ENCODE results near the gene FILIP1L. TPM values are rescaled to one million over a fixed set of nuclear protein-coding genes. Genes with fewer than 3 reads are reported as not detected.

Gene FILIP1L
- total RNA-seq, 1 donor from 2014 or later: 0.15 TPM

DNA sequence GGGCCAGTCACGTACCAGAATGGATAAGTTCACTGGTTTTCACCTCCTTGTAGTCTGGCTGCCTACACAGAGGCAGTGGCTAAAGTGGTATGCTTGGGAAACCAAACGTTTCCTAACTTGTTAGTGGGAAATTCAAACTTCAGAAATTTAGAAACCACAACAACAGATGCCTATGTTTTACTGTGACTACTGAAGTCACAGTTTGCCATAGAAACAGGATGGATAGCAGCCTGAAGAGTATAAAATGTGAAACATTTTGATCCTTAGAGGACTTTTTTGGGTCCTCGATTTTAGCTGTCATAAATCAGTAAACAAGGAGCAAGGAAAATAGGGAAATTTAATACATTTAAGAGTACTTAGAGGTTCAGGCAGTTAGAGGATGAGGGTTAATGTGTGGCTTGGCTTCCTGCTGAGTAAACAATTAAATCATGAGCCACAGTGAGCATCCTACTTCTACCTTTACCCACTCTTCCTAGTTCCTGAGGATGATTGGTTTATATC lies 248.0 kb downstream of the FILIP1L start:
- Mint-ChIP-seq H3K36me3 (peaks cover 9% of the 10 kb centered on the region), H3K9me3 (no peaks in the 10 kb centered on the region), H3K4me1 (peaks cover 20% of the 10 kb centered on the region), H3K27me3 (ENCODE audit: insufficient read depth, low read depth) (peaks cover 2% of the 10 kb centered on the region), H3K4me3 (no peak overlapping the region), H3K27ac (no peak overlapping the region)
- Histone ChIP-seq H3K27me3 (no peaks in the 10 kb centered on the region), H3K9ac (no peak overlapping the region), H3K27ac (no peak overlapping the region), H2AFZ (replicated peaks) (no peak overlapping the region), H3K36me3 (no peaks in the 10 kb centered on the region), H3K9me3 (ENCODE audit: low read depth) (no peaks in the 10 kb centered on the region), H3K4me1 (peaks cover 30% of the 10 kb centered on the region), H3F3A (ENCODE audit: low read depth) (peaks cover 7% of the 10 kb centered on the region), H3K79me2 (ENCODE audit: low read depth) (no peaks in the 10 kb centered on the region), H4K20me1 (ENCODE audit: low read depth) (peaks cover 24% of the 10 kb centered on the region), H3K4me2 (peak overlapping the region; percentile 11), H3K4me3 (no peak overlapping the region)
- TF ChIP-seq EZH2phosphoT487 (IDR thresholded peaks at IDR 0.05) (no peak), EZH2 (IDR thresholded peaks at IDR 0.05) (no peak)
- TF ChIP-seq, protein P1, sequence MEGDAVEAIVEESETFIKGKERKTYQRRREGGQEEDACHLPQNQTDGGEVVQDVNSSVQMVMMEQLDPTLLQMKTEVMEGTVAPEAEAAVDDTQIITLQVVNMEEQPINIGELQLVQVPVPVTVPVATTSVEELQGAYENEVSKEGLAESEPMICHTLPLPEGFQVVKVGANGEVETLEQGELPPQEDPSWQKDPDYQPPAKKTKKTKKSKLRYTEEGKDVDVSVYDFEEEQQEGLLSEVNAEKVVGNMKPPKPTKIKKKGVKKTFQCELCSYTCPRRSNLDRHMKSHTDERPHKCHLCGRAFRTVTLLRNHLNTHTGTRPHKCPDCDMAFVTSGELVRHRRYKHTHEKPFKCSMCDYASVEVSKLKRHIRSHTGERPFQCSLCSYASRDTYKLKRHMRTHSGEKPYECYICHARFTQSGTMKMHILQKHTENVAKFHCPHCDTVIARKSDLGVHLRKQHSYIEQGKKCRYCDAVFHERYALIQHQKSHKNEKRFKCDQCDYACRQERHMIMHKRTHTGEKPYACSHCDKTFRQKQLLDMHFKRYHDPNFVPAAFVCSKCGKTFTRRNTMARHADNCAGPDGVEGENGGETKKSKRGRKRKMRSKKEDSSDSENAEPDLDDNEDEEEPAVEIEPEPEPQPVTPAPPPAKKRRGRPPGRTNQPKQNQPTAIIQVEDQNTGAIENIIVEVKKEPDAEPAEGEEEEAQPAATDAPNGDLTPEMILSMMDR (IDR thresholded peaks at IDR 0.05): no peak
- no peak for DNase-seq (ENCODE audit: low spot score)

DNA sequence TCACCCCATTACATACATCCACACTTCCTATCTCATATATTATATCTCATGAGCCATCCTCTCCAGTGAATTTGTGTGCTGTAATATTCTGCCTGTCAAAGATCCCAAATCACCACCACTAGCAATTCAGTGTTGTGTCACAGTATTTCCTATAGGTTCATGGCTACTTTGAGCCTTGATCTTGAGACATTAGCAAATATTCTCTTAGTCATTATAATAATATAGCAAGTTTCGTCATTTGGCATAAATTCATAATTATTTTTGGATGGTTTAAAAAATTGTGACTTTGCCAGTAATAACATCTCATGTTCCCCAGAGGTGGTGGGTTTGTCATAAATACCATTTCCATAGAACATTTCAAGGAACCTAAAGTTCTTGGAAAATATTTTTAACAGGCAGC lies 249.0 kb downstream of the FILIP1L start:
- H3K27ac Mint-ChIP-seq: no peak overlapping the region
- H3K36me3 Mint-ChIP-seq: peaks cover 9% of the 10 kb centered on the region
- H3K27me3 Mint-ChIP-seq (ENCODE audit: insufficient read depth, low read depth): peaks cover 2% of the 10 kb centered on the region
- TF ChIP-seq EZH2 (IDR thresholded peaks at IDR 0.05) (no peak), EZH2phosphoT487 (IDR thresholded peaks at IDR 0.05) (no peak)
- TF ChIP-seq, protein P1 (IDR thresholded peaks at IDR 0.05): no peak
- no peak overlapping the region for H3K4me3 Mint-ChIP-seq
- Histone ChIP-seq H4K20me1 (ENCODE audit: low read depth) (peaks cover 24% of the 10 kb centered on the region), H3K9ac (no peak overlapping the region), H3K27ac (no peak overlapping the region), H2AFZ (replicated peaks) (no peak overlapping the region), H3K9me3 (ENCODE audit: low read depth) (no peaks in the 10 kb centered on the region), H3K4me2 (no peak overlapping the region), H3K79me2 (ENCODE audit: low read depth) (no peaks in the 10 kb centered on the region), H3K4me1 (peaks cover 30% of the 10 kb centered on the region), H3K4me3 (no peak overlapping the region), H3K27me3 (no peaks in the 10 kb centered on the region), H3K36me3 (no peaks in the 10 kb centered on the region), H3F3A (ENCODE audit: low read depth) (peaks cover 7% of the 10 kb centered on the region)
- peaks cover 20% of the 10 kb centered on the region for H3K4me1 Mint-ChIP-seq
- H3K9me3 Mint-ChIP-seq: no peaks in the 10 kb centered on the region
- DNase-seq (ENCODE audit: low spot score): no peak

DNA sequence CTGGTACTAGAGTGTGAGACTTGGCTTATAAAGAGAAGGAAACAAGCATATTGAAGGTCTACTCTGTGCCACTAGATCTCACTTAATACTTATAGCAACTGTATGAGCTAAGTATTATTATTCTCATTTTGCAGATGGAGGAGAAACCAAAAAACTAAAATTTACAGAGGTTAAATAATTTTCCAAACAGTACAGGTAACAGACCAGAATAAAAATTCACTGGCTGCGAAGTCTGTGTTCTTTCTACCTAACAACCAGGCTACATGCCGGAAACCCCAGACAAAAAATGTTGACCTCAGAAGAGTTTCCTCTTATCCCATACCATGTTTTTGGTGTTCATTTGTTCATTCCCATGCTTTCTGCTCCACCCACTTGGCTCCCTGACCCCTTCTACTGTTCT lies 250.0 kb downstream of the FILIP1L start:
- no peak for DNase-seq (ENCODE audit: low spot score)
- Histone ChIP-seq H3K79me2 (ENCODE audit: low read depth) (no peaks in the 10 kb centered on the region), H2AFZ (replicated peaks) (no peak overlapping the region), H3K9me3 (ENCODE audit: low read depth) (no peaks in the 10 kb centered on the region), H4K20me1 (ENCODE audit: low read depth) (peaks cover 22% of the 10 kb centered on the region), H3K4me3 (no peak overlapping the region), H3K36me3 (no peaks in the 10 kb centered on the region), H3F3A (ENCODE audit: low read depth) (peaks cover 7% of the 10 kb centered on the region), H3K9ac (no peak overlapping the region), H3K27me3 (no peaks in the 10 kb centered on the region), H3K27ac (no peak overlapping the region), H3K4me1 (peaks cover 30% of the 10 kb centered on the region), H3K4me2 (no peak overlapping the region)
- Mint-ChIP-seq H3K27me3 (ENCODE audit: insufficient read depth, low read depth) (peaks cover 2% of the 10 kb centered on the region), H3K36me3 (peaks cover 9% of the 10 kb centered on the region), H3K9me3 (no peaks in the 10 kb centered on the region), H3K4me1 (peaks cover 20% of the 10 kb centered on the region), H3K27ac (no peak overlapping the region), H3K4me3 (no peak overlapping the region)
- no peak for TF ChIP-seq EZH2 (IDR thresholded peaks at IDR 0.05)
- TF ChIP-seq, protein P1 (IDR thresholded peaks at IDR 0.05): no peak
- no peak for TF ChIP-seq EZH2phosphoT487 (IDR thresholded peaks at IDR 0.05)
